GM19035 (cell line): ENCODE results near the gene AGFG2.

Experiments
- ATAC-seq: cut with Tn5 transposase; IDR thresholded peaks from one replicate; pipeline ENCODE4 v1.9.1; 2021; ENCODE audit not compliant: unreplicated experiment

Gene AGFG2

GRCh38 chr7:100604976-100605911 lies 66.2 kb downstream of the AGFG2 start:
- no peak for ATAC-seq

- ATAC-seq = no peak
Observed at GRCh38 chr7:100606313-100606712, 67.3 kb downstream of the AGFG2 start.

GRCh38 chr7:100607111-100607510 lies 68.1 kb downstream of the AGFG2 start:
- ATAC-seq = no peak

- ATAC-seq = no peak
Observed at GRCh38 chr7:100609958-100610357, 71.0 kb downstream of the AGFG2 start.

GRCh38 chr7:100611983-100612729 lies 73.2 kb downstream of the AGFG2 start, which contains the start of gene MOSPD3:
Gene MOSPD3, plus strand, starts transcription at chr7:100612540. Its CDS starts 252 bp downstream, at chr7:100612792.
- peak; percentile 91 for ATAC-seq

- no peak for ATAC-seq
Observed at GRCh38 chr7:100612730-100613390, 73.9 kb downstream of the AGFG2 start.

GRCh38 chr7:100613412-100614175 lies 74.6 kb downstream of the AGFG2 start:
- ATAC-seq = no peak

- ATAC-seq = no peak
Observed at GRCh38 chr7:100614308-100614861, 75.4 kb downstream of the AGFG2 start.
